GM23248 (cell line): ENCODE data around the gene TSPAN4. TPM values are rescaled to one million over a fixed set of nuclear protein-coding genes. Genes with fewer than 3 reads are reported as not detected.

ENCODE experiments used
- DNase-seq: peaks from one replicate; pipeline ENCODE4 v3.0.0-alpha.2; 2015
- H2AFZ ChIP-seq: fragments of 200-600 bp; sonication (generic); 2 replicates; pipeline ENCODE4 v1.6.1; 2016; ENCODE audit warnings: antibody characterized with exemption
- H3F3A ChIP-seq: fragments of 200-600 bp; sonication (generic); 2 replicates; pipeline ENCODE4 v1.6.1; 2016; ENCODE audit warnings: mild to moderate bottlenecking, antibody characterized with exemption, mixed run types; ENCODE audit not compliant: insufficient read depth
- H3K27ac ChIP-seq: fragments of 200-600 bp; sonication (generic); 2 replicates; pipeline ENCODE4 v1.5.1; 2016; ENCODE audit warnings: mild to moderate bottlenecking
- H3K27me3 ChIP-seq: fragments of 200-600 bp; sonication (generic); replicated peaks from 2 replicates; pipeline ENCODE4 v1.6.1; 2016; ENCODE audit warnings: mild to moderate bottlenecking; ENCODE audit not compliant: insufficient read depth
- H3K36me3 ChIP-seq: fragments of 200-600 bp; sonication (generic); 2 replicates; pipeline ENCODE4 v1.6.1; 2016; ENCODE audit warnings: low read depth, mild to moderate bottlenecking
- H3K4me1 ChIP-seq: fragments of 200-600 bp; sonication (generic); 2 replicates; pipeline ENCODE4 v1.6.1; 2016; ENCODE audit warnings: mild to moderate bottlenecking; ENCODE audit not compliant: insufficient read depth
- H3K4me2 ChIP-seq: fragments of 200-600 bp; sonication (generic); one replicate; pipeline ENCODE4 v1.6.1; 2016; ENCODE audit warnings: mild to moderate bottlenecking; ENCODE audit not compliant: unreplicated experiment
- H3K4me3 ChIP-seq: fragments of 200-600 bp; sonication (generic); 2 replicates; pipeline ENCODE4 v1.5.1; 2016; ENCODE audit warnings: mild to moderate bottlenecking
- H3K79me2 ChIP-seq: fragments of 200-600 bp; sonication (generic); 2 replicates; pipeline ENCODE4 v1.6.1; 2016; ENCODE audit warnings: mild to moderate bottlenecking; ENCODE audit not compliant: insufficient read depth
- H3K9ac ChIP-seq: fragments of 200-600 bp; sonication (generic); 2 replicates; pipeline ENCODE4 v1.6.1; 2016; ENCODE audit warnings: mild to moderate bottlenecking
- H3K9me2 ChIP-seq: fragments of 200-600 bp; sonication (generic); 2 replicates; pipeline ENCODE4 v1.6.1; 2016; ENCODE audit warnings: mixed run types, mild to moderate bottlenecking, moderate library complexity; ENCODE audit not compliant: insufficient read depth
- H3K9me3 ChIP-seq: fragments of 200-600 bp; sonication (generic); one replicate; pipeline ENCODE4 v1.6.1; 2017; ENCODE audit warnings: low read depth
- H4K20me1 ChIP-seq: fragments of 200-600 bp; sonication (generic); 2 replicates; pipeline ENCODE4 v1.6.0; 2016; ENCODE audit not compliant: insufficient read depth
- EZH2 ChIP-seq: fragments of 200-600 bp; sonication (generic); IDR thresholded peaks from 2 replicates; pipeline ENCODE4 v1.6.1; 2018; ENCODE audit warnings: antibody characterized with exemption, mild to moderate bottlenecking; ENCODE audit not compliant: insufficient read depth, poor library complexity, severe bottlenecking
- EZH2phosphoT487 ChIP-seq: fragments of 200-600 bp; sonication (generic); IDR thresholded peaks from 2 replicates; pipeline ENCODE4 v1.6.1; 2018; ENCODE audit warnings: antibody characterized with exemption, moderate library complexity, mild to moderate bottlenecking, low read depth; ENCODE audit not compliant: insufficient read depth
- WGBS, 2 experiments: methylation state at CpG; one replicate each; pipeline ENCODE4 v1.1.6; 2015 to 2017; ENCODE audit warnings: low lambda C conversion rate in 2 of 2, low coverage in 1 of 2; ENCODE audit errors: missing lambda C conversion rate in 2 of 2; 5-methylcytosine and 5-hydroxymethylcytosine counted together
- in situ Hi-C: fragments of 300-500 bp; cut with MboI; formaldehyde crosslinking; loops from 2 replicates; pipeline ENCODE4 v1.15.0; 2020
- polyA plus RNA-seq: library from polyadenylated mRNA; unstranded; fragments of >200 nt; fragmentation: Nextera tagmentation; extraction: Ambion mirVana; gene quantifications from 2 replicates; pipeline ENCODE4 v1.2.1, GENCODE V29; 2016
- total RNA-seq: library from RNA; depleted of rRNA; stranded (reverse); fragments of >200 nt; shearing (Covaris generic); gene quantifications from 2 replicates; pipeline ENCODE4 v1.2.3, GENCODE V29; 2014

The TSPAN4 gene
- total and polyA plus RNA-seq, 2 experiments from 2014 or later = 343 to 393 TPM

DNA sequence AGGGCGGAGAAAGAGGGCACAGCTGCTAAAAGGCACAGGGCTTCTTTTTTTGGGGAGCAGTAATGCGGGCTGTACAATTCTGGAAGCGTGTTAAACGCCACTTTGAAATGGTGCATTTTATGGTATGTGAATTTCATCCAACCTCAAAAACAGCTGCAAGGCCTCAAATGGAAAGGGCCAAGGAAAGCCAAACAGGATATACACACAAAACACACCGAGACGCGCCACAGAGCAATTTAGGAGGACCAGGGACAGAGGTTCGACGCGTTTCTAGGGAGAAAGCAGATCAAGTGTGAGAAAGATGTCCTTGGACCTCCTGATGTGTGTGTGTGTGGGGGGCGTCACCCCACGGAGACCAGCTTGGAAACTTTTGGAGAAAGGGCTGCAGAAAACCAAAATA is 31.1 kb downstream of the TSPAN4 start:
- no peaks in the 10 kb centered on the region for H3K79me2 ChIP-seq
- H4K20me1 ChIP-seq = no peaks in the 10 kb centered on the region
- no peaks in the 10 kb centered on the region for H3K9me3 ChIP-seq
- no peak overlapping the region for H2AFZ ChIP-seq
- H3K27ac ChIP-seq = no peak overlapping the region
- H3K9me2 ChIP-seq = no peaks in the 10 kb centered on the region
- 77% methylated on average over 12 of the region's 12 CpGs for WGBS, 2 experiments
- no peaks in the 10 kb centered on the region for H3F3A ChIP-seq
- no peaks in the 10 kb centered on the region for H3K27me3 ChIP-seq
- TF ChIP-seq EZH2 (no peak), EZH2phosphoT487 (no peak)
- H3K9ac ChIP-seq = no peak overlapping the region
- no peak overlapping the region for H3K4me3 ChIP-seq
- H3K4me1 ChIP-seq = no peaks in the 10 kb centered on the region
- no peak overlapping the region for H3K4me2 ChIP-seq
- no peak for DNase-seq
- in situ Hi-C loops = no loop called here
- H3K36me3 ChIP-seq = no peaks in the 10 kb centered on the region; the same call in 1 of the 2 replicates

DNA sequence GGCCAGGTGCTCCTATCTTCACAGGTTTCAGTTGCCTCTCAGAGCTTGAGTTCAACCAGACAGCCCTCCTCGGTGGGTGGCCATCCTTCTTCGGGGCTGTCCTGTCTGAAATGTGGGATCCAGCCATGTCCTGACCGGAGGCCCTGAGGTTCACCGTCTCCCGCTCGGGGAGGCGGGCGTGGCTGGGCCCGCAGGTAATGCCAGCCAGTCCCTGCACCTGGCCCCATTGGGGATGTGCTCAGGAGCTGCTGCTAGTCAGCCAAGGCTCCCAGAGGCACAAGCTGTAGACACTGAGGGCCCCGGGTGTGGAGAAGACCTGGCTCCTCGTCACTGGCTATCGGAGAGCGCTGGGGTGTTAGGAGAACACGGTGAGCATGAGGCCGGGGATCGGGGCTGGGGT is 32.6 kb downstream of the TSPAN4 start:
- Histone ChIP-seq H3K9me3 (no peaks in the 10 kb centered on the region), H3K9me2 (no peaks in the 10 kb centered on the region), H3K27me3 (no peaks in the 10 kb centered on the region), H3K79me2 (no peaks in the 10 kb centered on the region), H2AFZ (no peak overlapping the region), H4K20me1 (no peaks in the 10 kb centered on the region), H3K4me2 (no peak overlapping the region), H3F3A (no peaks in the 10 kb centered on the region), H3K27ac (no peak overlapping the region), H3K4me3 (no peak overlapping the region), H3K9ac (no peak overlapping the region), H3K4me1 (no peaks in the 10 kb centered on the region), H3K36me3 (no peaks in the 10 kb centered on the region; the same call in 1 of the 2 replicates)
- 92 to 95% methylated on average over 16 of the region's 16 CpGs for WGBS, 2 experiments
- DNase-seq = no peak
- no peak for TF ChIP-seq EZH2phosphoT487
- TF ChIP-seq EZH2 = no peak
- in situ Hi-C loops = no loop called here

DNA sequence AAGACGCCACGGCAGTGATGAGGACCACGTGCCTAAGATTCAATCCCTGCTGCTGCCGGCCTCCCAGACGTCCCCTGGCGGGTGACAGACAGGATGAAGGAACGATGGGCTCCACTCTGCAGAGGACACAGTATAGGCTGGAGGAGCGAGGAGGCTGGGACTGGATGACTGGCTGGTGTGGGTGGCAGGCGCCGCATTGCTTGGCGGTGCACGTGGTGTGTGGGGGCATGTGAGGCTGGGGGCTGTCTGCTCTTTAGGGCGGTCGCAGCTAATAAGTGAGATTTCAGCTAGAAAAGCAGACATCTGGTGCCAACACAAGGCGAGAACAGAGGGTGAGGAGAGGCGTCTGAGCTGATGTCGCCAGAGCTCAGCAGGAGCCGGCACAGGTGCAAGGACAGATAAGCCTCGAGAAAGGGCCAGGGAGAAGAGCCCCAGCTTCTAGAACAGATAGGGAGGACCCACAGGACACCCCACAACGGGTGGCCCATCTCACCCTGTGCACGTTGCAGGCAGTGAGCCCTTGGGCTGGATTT is 33.2 kb downstream of the TSPAN4 start:
- Histone ChIP-seq H3K36me3 (no peaks in the 10 kb centered on the region; the same call in 1 of the 2 replicates), H3K9me3 (no peaks in the 10 kb centered on the region), H3K27me3 (no peaks in the 10 kb centered on the region), H3K79me2 (no peaks in the 10 kb centered on the region), H4K20me1 (no peaks in the 10 kb centered on the region), H3F3A (no peaks in the 10 kb centered on the region), H3K4me3 (no peak overlapping the region), H3K9ac (no peak overlapping the region), H3K9me2 (no peaks in the 10 kb centered on the region), H3K4me1 (no peaks in the 10 kb centered on the region), H3K4me2 (no peak overlapping the region), H3K27ac (no peak overlapping the region), H2AFZ (no peak overlapping the region)
- WGBS, 2 experiments = 96 to 97% methylated on average over 21 of the region's 21 CpGs
- no peak for TF ChIP-seq EZH2phosphoT487
- no peak for TF ChIP-seq EZH2
- in situ Hi-C loops = no loop called here
- DNase-seq = no peak

DNA sequence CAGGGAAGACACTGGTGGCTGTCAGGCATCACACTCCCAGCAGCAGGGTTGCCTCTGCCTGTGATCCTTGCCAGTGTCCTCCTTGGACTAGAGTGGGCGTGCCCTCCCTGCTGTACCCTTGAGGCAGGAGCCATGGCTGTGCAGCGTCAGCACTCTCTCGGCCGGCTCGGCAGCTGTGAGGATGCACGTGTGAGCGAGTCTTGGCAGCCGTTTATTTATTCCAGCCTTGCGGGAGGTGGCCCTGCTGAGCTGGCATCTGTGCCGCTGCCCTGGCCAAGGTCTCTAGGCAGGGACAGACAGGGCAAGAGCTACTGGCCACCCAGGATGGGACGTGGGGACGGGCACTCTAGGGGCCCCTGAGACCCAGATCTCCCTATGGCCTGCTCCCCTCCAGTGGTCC is 33.9 kb downstream of the TSPAN4 start:
- Histone ChIP-seq H3K9me3 (no peaks in the 10 kb centered on the region), H3F3A (no peaks in the 10 kb centered on the region), H3K79me2 (no peaks in the 10 kb centered on the region), H3K27ac (no peak overlapping the region), H3K9me2 (no peaks in the 10 kb centered on the region), H4K20me1 (no peaks in the 10 kb centered on the region), H3K36me3 (no peaks in the 10 kb centered on the region; the same call in 1 of the 2 replicates), H3K27me3 (no peaks in the 10 kb centered on the region), H3K4me3 (no peak overlapping the region), H3K4me2 (no peak overlapping the region), H3K4me1 (no peaks in the 10 kb centered on the region), H3K9ac (no peak overlapping the region), H2AFZ (no peak overlapping the region)
- 46 to 51% methylated on average over 12 of the region's 12 CpGs for WGBS, 2 experiments
- peak; percentile 44 for DNase-seq
- TF ChIP-seq EZH2 (no peak), EZH2phosphoT487 (no peak)
- in situ Hi-C loops = no loop called here

DNA sequence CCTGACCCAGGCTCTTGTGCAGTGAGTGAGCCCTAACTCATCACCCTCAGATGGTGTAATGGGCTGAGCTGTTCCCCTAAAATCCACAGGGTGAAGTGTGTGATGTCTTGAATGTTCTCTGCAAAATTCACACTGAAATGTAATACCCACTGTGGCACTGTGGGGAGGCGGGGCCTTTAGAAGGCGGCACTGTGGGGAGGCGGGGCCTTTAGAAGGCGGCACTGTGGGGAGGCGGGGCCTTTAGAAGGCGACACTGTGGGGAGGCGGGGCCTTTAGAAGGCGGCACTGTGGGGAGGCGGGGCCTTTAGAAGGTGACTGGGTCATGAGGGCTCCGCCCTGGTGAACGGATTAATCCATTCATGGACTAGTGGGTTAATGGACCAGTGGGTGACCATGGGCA is 34.9 kb downstream of the TSPAN4 start:
- Histone ChIP-seq H3K4me2 (no peak overlapping the region), H3K27ac (no peak overlapping the region), H3K9me3 (no peaks in the 10 kb centered on the region), H3K27me3 (no peaks in the 10 kb centered on the region), H4K20me1 (no peaks in the 10 kb centered on the region), H3K9me2 (no peaks in the 10 kb centered on the region), H3K36me3 (no peaks in the 10 kb centered on the region; the same call in 1 of the 2 replicates), H3K4me3 (no peak overlapping the region), H2AFZ (no peak overlapping the region), H3F3A (no peaks in the 10 kb centered on the region), H3K9ac (no peak overlapping the region), H3K79me2 (no peaks in the 10 kb centered on the region), H3K4me1 (no peaks in the 10 kb centered on the region)
- no peak for DNase-seq
- TF ChIP-seq EZH2 = no peak
- no peak for TF ChIP-seq EZH2phosphoT487
- in situ Hi-C loops = no loop called here
- WGBS, 2 experiments = 94 to 100% methylated on average over 1 to 11 of the region's 11 CpGs
